Measurements from ENCODE around the gene NRG4.

DNA sequence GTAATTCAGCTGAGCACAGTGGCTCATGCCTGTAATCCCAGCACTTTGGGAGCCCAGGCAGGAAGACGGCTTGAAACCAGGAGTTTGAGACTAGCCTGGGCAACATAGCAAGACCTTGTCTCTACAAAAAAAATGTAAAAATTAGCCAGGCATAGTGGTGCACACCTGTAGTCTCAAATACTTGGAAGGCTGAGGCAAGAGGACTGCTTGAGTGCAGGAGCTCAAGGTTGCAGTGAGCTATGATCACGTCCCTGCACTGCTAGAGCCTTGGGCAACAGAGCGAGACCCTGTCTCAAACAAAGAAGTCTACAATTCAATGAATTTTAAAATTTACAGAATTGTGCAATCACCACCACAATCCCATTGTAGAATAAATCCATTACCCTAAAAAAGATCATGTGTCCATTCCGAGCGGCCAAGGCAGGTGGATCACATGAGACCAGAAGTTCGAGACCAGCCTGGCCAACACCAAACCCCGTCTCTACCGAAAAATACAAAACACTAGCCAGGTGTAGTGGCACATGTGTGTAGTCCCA is 63.4 kb downstream of the NRG4 start:
- TF ChIP-seq EZH2 (IDR thresholded peaks at IDR 0.05; ENCODE audit: borderline replicate concordance, low read depth, low read length, severe bottlenecking), result no peak
- TF ChIP-seq, protein P1, sequence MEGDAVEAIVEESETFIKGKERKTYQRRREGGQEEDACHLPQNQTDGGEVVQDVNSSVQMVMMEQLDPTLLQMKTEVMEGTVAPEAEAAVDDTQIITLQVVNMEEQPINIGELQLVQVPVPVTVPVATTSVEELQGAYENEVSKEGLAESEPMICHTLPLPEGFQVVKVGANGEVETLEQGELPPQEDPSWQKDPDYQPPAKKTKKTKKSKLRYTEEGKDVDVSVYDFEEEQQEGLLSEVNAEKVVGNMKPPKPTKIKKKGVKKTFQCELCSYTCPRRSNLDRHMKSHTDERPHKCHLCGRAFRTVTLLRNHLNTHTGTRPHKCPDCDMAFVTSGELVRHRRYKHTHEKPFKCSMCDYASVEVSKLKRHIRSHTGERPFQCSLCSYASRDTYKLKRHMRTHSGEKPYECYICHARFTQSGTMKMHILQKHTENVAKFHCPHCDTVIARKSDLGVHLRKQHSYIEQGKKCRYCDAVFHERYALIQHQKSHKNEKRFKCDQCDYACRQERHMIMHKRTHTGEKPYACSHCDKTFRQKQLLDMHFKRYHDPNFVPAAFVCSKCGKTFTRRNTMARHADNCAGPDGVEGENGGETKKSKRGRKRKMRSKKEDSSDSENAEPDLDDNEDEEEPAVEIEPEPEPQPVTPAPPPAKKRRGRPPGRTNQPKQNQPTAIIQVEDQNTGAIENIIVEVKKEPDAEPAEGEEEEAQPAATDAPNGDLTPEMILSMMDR (IDR thresholded peaks at IDR 0.05; ENCODE audit: borderline replicate concordance, extremely low read depth, low read length, poor library complexity, severe bottlenecking), result no peak
